ENCODE data around the gene ANKRD10.

ANKRD10 gene

DNA sequence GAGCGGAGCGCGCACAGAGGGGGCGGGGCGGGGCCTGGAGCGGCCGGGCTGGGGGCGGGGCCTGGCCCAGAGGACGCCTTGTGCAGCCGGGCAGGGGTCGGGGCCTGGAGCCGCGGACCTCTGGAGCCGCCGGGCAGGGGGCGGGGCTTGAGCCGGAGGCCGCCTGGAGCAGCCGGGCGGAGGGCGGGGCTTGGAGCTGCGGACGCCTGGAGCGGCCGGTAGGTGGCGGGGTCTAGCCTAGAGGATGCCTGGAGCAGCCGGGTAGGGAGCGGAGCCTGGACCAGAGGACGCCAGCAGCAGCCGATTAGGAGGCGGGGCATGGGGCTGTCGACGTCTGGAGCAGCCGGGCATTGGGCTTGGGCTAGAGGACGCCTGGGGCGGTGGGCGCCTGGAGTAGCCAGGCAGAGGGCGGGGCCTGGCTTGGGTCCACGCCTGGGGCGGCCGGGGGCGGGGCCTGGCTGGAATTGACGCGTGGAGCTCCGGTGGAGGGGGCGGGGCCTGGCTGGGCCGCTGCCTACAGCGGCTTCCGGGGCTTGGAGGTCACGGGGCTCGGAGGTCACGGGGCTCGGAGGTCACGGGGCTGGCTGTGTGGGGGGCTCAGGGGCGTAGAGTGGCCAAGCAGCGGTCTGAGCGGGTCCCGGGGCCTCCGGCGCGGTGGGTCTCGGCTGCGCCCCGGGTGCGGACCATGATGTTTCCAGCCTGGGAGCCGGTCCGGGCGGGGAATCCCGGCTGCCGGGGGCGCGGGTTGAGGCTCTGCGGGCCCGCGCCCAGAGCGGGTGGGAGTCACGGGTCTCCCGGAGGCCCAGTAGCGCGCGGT is at the start of gene ANKRD10:
TSS of gene ANKRD10 (minus strand) at position 13 of the 817 bp plus-strand sequence. CDS start 135 bp downstream, outside the sequence.
- ChIA-PET POLR2A (interaction anchor here (0.6 to 1.2 kb wide), 6 partner anchors 11 to 345 kb away, joined by 3 to 4 read pairs (median 3); partner anchors contain the start of gene NAXD), CTCF (interaction anchor here (0.5 to 1.4 kb wide), 5 partner anchors 9 to 156 kb away, joined by 3 read pairs; no protein-coding TSS in a partner anchor)
- peak; percentile 83 for DNase-seq (ENCODE audit: extremely low spot score)
- TF ChIP-seq LEF1 (IDR thresholded peaks at IDR 0.05; ENCODE audit: borderline replicate concordance), result no peak
- TF ChIP-seq ZNF384 (IDR thresholded peaks at IDR 0.05), result no peak
- no peak for TF ChIP-seq BHLHE40 (IDR thresholded peaks at IDR 0.05; ENCODE audit: borderline replicate concordance)
- no peak for TF ChIP-seq TARDBP (IDR thresholded peaks at IDR 0.05)
- TF ChIP-seq ARNT (IDR thresholded peaks at IDR 0.05), result no peak
- no peak for TF ChIP-seq CTBP1 (IDR thresholded peaks at IDR 0.05; ENCODE audit: borderline replicate concordance)
- no peak for TF ChIP-seq SUZ12 (IDR thresholded peaks at IDR 0.05)
- TF ChIP-seq SP1 (IDR thresholded peaks at IDR 0.05), result no peak
- TF ChIP-seq L3MBTL2 (conservative IDR thresholded peaks at IDR 0.05), result no peak
- TF ChIP-seq ELF4 (IDR thresholded peaks at IDR 0.05), result no peak
- TF ChIP-seq, protein P1, sequence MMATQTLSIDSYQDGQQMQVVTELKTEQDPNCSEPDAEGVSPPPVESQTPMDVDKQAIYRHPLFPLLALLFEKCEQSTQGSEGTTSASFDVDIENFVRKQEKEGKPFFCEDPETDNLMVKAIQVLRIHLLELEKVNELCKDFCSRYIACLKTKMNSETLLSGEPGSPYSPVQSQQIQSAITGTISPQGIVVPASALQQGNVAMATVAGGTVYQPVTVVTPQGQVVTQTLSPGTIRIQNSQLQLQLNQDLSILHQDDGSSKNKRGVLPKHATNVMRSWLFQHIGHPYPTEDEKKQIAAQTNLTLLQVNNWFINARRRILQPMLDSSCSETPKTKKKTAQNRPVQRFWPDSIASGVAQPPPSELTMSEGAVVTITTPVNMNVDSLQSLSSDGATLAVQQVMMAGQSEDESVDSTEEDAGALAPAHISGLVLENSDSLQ (IDR thresholded peaks at IDR 0.05), result no peak
- TF ChIP-seq HDGF (IDR thresholded peaks at IDR 0.05; ENCODE audit: borderline replicate concordance), result no peak

DNA sequence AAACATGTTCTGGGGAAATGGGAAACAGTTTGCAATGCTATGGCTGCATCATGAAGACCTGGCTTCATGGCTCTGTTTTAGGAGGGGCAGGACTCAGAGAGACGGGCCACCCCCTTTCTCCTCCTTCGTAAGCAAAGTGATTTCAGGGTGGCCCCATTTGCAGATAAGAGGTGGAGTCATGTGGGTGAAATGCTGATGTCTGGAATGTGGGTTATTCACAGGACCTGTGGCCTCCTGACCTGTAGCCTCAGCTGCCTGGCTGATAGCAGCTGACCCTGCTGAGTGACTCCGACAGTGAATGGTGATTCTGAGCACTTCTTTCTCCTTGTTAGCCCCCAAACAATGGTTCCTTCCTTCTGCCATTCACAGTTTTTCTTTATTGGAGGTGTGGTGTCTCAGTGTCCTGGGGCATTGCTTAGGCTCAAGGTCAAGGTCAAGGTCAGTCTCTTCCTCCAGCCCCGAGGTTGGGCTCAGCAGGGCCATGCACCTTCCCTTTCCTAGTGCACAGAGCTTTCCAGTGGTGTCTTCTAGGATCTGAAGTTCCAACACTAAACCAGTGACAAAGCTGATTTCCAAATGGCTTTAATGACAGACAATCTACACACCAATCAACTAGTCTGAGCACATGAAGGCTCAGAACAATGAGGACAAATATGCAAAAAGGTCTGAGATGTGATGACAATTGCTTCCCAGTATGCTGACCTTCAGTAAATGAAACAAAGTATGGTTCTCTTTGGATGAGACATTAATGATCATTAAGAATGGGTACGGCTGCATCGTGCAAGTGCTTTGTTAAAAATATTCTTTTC is 49.6 kb upstream of the ANKRD10 start:
- POLR2A ChIA-PET, result no interaction called here
- TF ChIP-seq LEF1 (IDR thresholded peaks at IDR 0.05; ENCODE audit: borderline replicate concordance), result no peak
- TF ChIP-seq SUZ12 (IDR thresholded peaks at IDR 0.05), result no peak
- no peak for TF ChIP-seq L3MBTL2 (conservative IDR thresholded peaks at IDR 0.05)
- no peak for TF ChIP-seq FOXK2 (IDR thresholded peaks at IDR 0.05)
- no peak for TF ChIP-seq ELF4 (IDR thresholded peaks at IDR 0.05)
- TF ChIP-seq ZNF384 (IDR thresholded peaks at IDR 0.05), result no peak
- no peak for TF ChIP-seq SP1 (IDR thresholded peaks at IDR 0.05)
- TF ChIP-seq HDGF (IDR thresholded peaks at IDR 0.05; ENCODE audit: borderline replicate concordance), result no peak
- no peak for TF ChIP-seq CTBP1 (IDR thresholded peaks at IDR 0.05; ENCODE audit: borderline replicate concordance)
- CTCF ChIA-PET, result no interaction called here
- no peak for DNase-seq (ENCODE audit: extremely low spot score)

DNA sequence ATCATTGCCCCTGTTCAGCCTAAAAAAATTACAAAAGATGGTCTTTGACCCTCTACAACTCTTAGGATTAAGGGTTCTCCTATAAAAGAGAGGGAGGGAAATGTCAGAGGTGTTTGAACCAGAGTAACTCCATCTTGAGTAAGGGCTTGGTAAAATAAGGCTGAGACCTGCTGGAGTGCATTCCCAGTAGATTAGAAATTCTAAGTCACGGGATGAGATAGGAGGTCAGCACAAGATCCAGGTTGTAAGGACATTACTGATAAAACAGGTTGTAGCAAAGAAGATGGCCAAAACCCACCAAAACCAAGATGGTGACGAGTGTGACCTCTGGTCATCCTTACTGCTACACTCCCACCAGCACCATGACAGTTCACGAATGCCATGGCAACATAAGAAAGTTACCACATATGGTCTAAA is 48.7 kb upstream of the ANKRD10 start:
- DNase-seq (ENCODE audit: extremely low spot score), result no peak
- CTCF ChIA-PET, result no interaction called here
- POLR2A ChIA-PET, result no interaction called here
- TF ChIP-seq ELF4 (IDR thresholded peaks at IDR 0.05), result no peak
- no peak for TF ChIP-seq HDGF (IDR thresholded peaks at IDR 0.05; ENCODE audit: borderline replicate concordance)
- no peak for TF ChIP-seq FOXA1 (IDR thresholded peaks at IDR 0.05)
- TF ChIP-seq BHLHE40 (IDR thresholded peaks at IDR 0.05; ENCODE audit: borderline replicate concordance), result no peak
- TF ChIP-seq FOXM1 (IDR thresholded peaks at IDR 0.05; ENCODE audit: borderline replicate concordance), result no peak
- no peak for TF ChIP-seq SP1 (IDR thresholded peaks at IDR 0.05)
- no peak for TF ChIP-seq CTBP1 (IDR thresholded peaks at IDR 0.05; ENCODE audit: borderline replicate concordance)

DNA sequence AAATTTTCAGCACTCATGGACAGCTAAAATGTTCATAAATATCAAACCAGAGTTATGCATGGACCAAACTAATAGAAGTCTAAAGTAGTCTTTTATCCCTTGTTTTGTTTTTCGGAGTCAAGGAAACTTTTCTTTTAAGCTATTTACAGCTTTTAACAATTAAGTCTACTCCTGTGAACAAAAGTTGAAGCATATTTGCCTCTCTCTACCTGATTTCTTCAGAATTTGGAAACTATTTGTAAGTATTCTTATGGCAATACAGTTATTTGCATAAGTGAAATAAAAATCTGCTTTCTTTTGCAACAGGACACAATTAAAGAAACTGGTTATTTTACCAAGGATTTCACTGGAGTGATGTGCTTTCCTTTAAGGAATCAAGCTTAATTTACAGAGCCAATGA is 47.1 kb upstream of the ANKRD10 start:
- TF ChIP-seq BHLHE40 (IDR thresholded peaks at IDR 0.05; ENCODE audit: borderline replicate concordance), result no peak
- TF ChIP-seq, protein P1 (IDR thresholded peaks at IDR 0.05), result no peak
- TF ChIP-seq FOXM1 (IDR thresholded peaks at IDR 0.05; ENCODE audit: borderline replicate concordance), result no peak
- no peak for TF ChIP-seq SP1 (IDR thresholded peaks at IDR 0.05)
- TF ChIP-seq ARNT (IDR thresholded peaks at IDR 0.05), result no peak
- ChIA-PET CTCF (no interaction called here), POLR2A (no interaction called here)
- DNase-seq (ENCODE audit: extremely low spot score), result no peak

DNA sequence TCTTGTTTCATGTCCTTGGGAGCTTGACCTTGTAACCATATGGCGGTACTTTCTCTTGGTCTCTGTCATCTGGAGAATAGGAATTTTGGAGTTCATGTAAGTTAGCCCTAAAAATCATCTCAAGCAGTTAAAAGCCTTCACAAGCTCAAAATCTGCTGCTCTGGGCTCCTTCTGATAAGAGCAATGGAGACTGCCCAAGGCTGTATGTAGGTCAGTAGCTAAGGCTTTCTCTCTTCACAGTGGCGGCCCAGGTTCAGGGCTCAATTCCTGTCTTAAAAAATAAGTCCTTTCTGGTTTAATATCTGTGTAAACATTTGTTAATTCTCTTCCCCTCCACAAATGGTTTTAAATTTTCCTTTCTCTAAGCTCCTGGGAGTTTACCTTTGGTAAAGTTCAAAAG is 45.3 kb upstream of the ANKRD10 start:
- CTCF ChIA-PET, result interaction anchor here (0.6 to 0.7 kb wide), 2 partner anchors 86 to 1962 kb away, joined by 5 to 9 read pairs; no protein-coding TSS in a partner anchor
- POLR2A ChIA-PET, result no interaction called here
- TF ChIP-seq SUZ12 (IDR thresholded peaks at IDR 0.05), result no peak
- TF ChIP-seq TARDBP (IDR thresholded peaks at IDR 0.05), result no peak
- no peak for TF ChIP-seq FOXA1 (IDR thresholded peaks at IDR 0.05)
- no peak for TF ChIP-seq ZNF384 (IDR thresholded peaks at IDR 0.05)
- TF ChIP-seq FOXM1 (IDR thresholded peaks at IDR 0.05; ENCODE audit: borderline replicate concordance), result no peak
- no peak for TF ChIP-seq HDGF (IDR thresholded peaks at IDR 0.05; ENCODE audit: borderline replicate concordance)
- no peak for TF ChIP-seq SP1 (IDR thresholded peaks at IDR 0.05)
- no peak for TF ChIP-seq BHLHE40 (IDR thresholded peaks at IDR 0.05; ENCODE audit: borderline replicate concordance)
- no peak for TF ChIP-seq LEF1 (IDR thresholded peaks at IDR 0.05; ENCODE audit: borderline replicate concordance)
- TF ChIP-seq ELF4 (IDR thresholded peaks at IDR 0.05), result no peak
- no peak for TF ChIP-seq L3MBTL2 (conservative IDR thresholded peaks at IDR 0.05)
- no peak for TF ChIP-seq ARNT (IDR thresholded peaks at IDR 0.05)
- TF ChIP-seq NFRKB (IDR thresholded peaks at IDR 0.05), result no peak
- no peak for TF ChIP-seq FOXK2 (IDR thresholded peaks at IDR 0.05)
- no peak for TF ChIP-seq CTBP1 (IDR thresholded peaks at IDR 0.05; ENCODE audit: borderline replicate concordance)
- TF ChIP-seq, protein P1 (IDR thresholded peaks at IDR 0.05), result no peak
- DNase-seq (ENCODE audit: extremely low spot score), result no peak

All from HEK293T (cell line).